ENCODE measurements around the gene CD82.
"Not testable (repeated sequence)": the region's sequence is repeated elsewhere in the genome, so short reads cannot be mapped to it uniquely, and the experiment has no call there.

Gene CD82

DNA sequence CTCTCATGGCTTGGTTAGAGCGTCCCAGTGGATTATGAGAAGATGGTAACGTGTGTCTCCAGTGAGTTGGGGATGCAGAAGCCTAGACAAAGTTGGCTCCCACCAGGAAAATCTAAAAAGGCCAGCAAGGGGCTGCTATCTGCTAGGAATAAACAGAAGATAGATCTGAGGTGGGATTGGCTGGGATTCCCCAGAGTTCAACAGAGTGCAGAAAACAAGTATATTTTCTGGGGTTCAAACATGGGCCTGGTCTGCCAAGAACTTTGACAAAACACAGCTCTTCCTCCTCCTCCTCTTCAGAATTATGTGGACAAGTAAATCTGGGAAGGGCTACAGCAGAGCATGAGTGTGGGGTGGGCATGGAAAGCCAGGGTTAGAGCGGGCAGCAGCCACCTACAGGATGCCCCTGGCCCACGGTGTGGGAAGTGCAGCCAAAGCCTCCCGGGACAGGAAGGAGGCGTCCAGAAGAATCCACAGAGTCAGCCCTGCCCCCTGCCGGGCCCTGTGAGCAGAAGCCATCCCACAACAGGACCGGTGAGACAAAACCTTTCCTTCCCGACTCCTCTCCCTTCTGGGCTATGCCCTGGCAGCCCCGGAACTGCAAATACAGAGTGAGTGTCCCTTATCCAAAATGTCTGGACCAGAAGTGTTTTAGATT lies 67.1 kb downstream of the CD82 start:
- DNase-seq (ENCODE audit: low read depth): no peak

DNA sequence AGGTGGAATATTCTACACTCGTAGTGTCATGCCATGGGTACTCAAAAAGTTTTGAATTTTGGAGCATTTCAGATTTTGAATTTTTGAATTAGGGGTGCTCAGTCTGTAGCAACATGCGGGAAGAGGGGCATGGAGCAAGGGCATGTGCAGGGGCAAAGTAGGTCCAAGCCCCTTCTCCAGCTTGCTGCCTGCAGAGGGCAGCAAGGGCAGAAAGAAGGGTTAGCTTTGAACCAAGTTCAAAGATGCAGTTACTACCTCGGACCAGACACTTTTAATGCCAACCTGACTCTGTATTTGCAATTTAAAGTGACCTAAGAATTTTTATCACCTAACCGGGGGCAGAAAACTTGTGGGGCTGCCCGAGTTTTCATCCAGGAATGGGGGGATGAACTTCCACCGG lies 68.2 kb downstream of the CD82 start:
- no peak for DNase-seq (ENCODE audit: low read depth)

DNA sequence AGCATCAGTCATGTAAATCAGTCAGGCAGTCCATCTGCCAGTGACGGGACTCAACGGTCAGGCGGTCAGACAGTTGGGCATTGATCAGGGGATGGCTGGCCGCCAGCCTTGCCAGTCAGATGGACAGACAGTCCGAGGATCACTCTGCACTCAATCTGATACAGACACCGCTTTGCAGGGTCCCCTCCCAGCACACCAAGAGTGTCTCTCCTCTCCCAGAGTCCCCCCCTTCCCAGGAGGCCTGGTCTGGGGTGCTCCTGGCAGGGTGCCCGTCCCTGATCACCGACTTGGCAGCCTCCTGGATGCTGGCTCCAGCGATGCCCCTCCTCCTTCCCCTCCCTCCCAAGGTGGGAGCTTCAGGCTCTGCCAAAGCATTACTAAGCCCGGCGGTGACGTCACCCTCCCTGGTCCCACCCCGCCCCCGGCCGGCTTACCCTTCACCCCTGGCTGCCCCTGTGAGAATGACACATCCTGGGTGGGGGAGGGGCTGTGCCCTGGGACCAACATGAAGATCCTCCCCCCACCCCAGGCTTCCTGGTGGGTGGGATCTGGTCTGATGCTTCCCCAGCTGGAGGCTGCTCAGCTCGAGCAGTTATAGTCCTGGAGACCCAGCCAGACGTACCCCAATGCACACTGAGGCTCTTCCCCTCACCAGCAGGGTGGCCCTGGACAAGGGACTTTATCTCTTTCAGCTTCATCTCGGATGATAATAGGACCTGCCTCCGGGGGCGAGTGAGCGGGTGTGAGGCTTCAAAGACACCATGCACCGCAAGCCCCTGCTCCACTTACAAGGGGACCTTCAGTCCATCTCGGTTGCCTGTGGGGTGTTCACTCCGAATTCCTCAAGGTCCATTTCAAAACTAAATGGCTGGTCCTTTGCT lies 69.2 kb downstream of the CD82 start:
- DNase-seq (ENCODE audit: low read depth): no peak

DNA sequence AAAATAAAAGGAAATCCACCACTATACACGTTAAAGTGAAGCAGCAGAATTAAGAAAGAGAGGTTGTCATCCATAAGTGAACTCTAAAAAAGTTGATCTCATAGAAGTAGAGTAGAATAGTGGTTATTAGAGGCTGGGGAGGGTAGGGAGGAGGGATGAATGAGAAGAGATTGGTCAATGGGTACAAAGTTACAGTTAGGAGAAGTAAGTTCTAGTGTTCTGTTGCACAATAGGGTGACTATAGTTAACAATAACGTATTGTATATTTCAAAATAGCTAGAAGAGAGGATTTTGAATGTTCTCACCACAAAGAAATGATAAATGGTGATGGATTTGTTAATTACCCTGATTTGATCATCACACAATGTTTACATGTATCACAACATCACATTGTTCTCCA lies 72.0 kb downstream of the CD82 start:
- DNase-seq (ENCODE audit: low read depth): no peak

DNA sequence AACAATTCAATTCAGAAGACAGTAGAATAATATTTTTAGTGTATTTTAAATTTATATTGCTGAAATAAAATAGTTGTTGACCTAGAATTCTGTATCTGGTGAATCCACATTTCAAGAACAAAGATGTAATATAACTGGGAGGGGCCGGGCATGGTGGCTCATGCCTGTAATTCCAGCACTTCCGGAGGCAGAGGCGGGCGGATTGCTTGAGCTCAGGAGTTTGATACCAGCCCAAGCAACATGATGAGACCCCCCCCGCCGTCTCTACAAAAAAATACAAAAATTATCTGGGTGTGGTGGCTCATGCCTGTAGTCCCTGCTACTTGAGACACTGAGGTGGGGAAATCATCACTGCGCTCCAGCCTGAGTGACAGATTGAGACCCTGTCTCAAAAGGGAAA lies 72.6 kb downstream of the CD82 start:
- DNase-seq (ENCODE audit: low read depth): no peak

DNA sequence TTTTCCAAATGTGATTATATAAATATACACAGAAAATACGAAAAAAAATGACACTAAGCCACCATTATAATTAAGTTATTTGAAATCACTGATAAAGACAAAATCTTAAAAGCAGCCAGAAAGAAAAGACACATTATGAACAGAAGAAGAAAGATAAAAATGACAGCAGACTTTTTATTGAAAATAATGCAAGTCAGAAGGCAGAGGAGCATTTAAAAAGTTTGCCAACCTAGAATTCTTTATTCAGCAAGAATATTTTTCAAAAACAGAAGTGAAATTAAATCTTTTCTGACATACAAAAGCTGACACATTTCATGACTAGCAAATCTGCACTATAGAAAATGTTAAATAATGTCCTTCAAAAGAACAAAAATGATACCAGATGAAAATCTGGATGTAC lies 77.8 kb downstream of the CD82 start:
- no peak for DNase-seq (ENCODE audit: low read depth)

DNA sequence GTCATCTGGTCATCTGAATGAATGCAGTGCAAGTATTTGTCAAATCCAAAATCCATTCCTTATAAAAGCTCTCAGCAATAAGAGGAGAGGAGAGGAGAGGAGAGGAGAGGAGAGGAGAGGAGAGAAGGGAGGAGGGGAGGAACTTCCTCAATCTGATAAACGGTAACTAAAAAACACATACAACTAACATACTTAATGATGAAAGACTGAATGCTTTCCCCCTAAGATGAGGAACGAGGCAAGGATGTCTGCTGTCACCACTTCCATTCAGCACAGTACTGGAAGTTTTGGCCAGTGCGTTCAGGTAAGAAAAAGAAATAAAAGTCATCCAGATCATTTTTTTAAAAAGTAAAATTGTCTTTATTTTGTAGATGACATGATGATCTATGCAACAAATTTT lies 80.4 kb downstream of the CD82 start:
- no peak for DNase-seq (ENCODE audit: low read depth)

DNA sequence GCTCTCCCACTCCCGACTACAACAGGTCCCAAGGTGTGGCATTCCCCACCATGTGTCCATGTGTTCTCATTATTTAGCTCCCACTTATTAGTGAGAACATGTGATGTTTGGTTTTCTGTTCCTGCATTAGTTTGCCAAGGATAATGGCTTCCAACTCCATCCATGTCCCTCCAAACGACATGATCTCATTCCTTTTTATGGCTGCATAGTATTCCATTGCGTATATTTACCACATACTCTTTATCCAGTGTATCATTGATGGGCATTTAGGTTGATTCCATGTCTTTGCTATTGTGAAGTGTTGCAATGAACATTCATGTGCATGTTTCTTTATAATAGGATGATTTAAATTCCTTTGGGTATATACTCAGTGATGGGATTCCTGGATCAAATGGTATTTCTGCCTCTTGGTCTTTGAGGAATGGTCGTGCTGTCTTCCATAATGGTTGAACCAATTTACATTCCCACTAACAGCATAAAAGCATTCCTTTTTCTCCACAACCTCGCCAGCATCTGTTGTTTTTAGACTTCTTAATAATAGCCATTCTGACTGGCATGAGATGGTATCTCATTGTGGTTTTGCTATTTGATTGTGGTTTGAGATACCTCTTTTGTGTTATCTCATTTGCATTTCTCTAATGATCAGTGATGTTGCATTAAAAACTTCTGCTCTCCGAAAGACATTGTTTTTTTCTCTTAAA lies 81.9 kb downstream of the CD82 start:
- not testable (repeated sequence) for DNase-seq (ENCODE audit: low read depth)

DNA sequence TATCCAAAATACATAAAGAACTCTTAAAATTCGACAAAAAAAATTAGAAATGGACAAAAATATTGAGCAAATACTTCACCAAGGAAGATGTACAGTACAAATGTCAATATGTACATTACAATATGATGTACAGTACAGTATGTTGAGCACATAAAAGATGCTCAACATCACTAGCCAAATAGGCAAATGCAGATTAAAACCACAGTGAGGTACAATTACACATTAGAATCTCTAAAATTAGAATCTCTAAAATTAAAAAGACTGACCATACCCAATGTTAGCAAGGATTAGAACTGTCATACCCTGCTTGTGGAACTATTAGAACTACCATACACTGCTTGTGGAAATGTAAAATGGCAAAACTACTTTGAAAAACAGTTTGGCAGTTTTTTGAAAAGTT lies 82.6 kb downstream of the CD82 start:
- no peak for DNase-seq (ENCODE audit: low read depth)

DNA sequence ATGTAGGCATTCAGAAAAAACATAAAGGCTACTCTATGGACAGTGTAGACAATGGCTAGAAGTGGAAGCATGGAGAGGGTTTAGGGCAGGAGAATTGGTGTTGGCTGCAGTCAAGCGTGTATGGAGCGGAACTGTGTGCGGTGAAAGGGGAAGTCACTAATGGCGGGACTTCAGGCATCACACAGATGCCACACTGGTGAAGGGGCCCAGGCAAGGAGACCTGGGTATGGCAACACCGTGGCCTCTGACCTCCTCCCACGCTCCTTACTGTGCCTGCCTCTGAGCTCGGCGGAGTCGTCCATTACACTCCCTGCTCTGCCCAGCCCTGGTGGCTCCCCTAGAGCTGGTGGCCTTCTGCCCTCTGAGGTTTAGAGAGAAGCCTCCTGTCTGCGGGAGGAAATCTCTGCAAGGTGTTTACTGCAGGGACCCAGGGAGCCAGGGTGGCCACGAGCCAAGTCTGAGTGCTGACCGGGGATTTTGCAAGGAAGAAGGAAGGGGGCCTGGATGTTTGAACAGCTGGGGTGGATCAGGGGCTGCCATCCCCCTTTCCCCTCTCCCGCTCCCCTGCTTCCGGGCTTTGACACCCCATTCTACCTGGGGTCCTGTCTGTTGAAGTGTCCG lies 86.2 kb downstream of the CD82 start:
- no peak for DNase-seq (ENCODE audit: low read depth)

DNA sequence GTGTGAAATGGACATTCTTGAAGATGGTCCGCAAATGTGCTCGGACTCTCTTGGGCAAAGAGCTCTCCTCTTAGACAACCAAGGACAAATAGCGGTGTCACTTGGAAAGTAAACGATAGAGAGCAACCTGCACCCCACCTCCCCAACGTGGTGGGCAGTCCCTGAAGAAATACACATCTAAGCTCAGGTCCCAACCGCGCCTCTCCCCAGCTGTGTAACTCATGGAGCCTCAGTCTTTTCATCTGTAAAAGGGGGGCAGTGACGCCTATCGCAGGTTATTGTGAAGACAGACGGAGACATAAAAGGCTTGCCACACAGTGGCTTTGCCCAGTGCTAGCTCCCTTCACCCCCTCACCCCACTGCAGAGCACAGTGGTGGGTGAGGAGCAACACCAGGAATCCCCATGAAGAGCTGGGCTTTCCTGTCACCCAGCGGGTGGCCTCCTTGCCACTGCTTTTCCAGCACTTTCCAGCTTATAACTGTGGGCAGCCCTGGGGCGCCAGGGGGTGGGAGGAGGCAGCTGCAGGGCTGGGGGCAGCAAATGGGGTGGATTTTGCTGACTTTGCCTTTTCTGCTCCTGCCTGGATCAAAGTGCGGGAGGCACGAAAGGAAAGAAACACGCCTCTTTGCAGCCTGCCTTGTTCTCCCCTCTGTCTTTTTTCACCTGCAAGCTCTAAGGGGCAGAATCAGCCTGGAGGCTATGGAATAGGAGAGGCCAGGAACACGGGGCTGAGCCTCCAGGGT lies 87.6 kb downstream of the CD82 start:
- no peak for DNase-seq (ENCODE audit: low read depth)

DNA sequence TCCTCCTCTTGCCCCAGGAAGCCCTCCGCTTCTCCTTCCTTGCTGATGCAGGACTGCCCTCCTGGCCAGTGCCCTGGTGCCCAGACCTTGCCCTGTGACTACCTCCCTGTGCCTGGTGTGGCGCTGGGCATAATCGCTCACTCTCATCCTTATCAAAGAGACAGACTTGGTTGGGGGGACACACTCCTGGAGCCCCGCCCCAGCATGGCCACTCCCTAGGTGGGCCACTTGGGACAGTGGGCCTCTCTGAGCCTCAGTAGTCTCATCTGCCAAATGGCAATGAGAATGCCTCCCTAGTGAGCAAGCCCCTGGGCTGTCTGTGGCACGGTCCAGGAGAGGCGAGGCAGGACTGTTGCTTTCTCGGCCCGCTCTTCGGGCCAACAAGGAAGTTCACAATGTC lies 88.6 kb downstream of the CD82 start:
- no peak for DNase-seq (ENCODE audit: low read depth)

DNA sequence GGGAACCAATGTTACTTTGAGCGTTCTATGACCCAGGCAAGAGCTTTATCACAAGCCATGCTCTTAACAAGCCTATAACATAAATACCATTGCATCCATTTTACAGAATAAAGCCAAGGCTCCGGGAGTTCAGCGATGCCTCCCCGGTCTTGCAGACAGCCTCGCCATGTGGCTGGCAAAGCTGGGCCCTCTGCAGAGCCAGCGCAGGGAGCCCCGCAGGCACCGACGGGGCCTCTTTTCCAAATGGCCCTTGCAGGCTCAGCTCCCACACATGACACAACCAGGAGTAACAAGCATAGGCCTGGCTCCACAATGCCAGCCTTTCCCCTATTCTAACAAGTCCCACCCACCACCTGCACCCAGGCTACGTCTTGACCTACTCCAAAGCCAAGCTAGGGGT lies 89.1 kb downstream of the CD82 start:
- no peak for DNase-seq (ENCODE audit: low read depth)

DNA sequence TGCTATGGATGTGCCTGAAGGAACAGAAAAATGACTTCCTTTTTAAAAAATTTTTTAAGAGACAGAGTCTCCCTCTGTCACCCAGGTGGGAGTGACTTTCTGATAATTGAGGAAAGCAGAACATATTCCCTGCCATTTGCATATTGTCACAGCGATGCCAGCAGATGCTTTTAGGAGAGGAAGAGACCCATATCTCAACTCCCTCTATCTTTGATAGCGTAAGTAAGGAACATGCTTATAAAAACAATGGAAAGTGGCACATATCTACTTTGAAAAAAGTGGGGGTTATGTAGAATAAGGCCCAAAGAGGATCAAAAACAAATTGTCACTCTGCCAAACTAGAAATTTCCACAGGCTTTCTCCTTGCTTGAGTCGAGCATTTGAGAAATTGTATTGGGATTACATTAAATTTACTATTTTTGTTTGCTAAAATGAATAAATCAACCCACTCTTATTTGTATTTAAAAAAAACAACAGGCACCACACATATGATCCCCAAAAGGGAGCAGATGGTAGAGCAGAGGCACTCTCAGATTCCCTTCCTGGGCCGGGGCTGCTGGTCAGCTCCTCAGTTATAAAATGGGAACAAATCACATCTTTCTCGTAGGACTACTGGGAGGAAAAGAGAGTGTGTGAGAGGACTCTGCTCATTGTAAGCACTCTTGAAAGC lies 92.5 kb downstream of the CD82 start:
- DNase-seq (ENCODE audit: low read depth): no peak

DNA sequence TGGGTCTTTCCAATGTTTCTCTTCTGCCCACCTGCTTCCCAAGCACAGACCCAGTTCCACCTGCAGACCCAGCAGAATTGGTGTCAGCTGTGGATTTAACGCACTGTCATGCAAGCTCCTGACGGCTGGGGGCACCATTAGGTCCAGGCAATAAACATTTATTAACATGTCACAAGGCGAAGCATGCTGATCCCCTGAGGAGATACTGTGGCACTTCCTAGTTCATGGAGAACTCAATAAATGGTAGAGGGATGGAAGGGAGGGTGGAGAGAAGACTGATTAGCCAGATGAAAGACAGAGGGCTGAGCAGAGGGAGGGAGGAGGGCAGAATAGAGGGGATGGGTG lies 93.0 kb downstream of the CD82 start:
- DNase-seq (ENCODE audit: low read depth): no peak

DNA sequence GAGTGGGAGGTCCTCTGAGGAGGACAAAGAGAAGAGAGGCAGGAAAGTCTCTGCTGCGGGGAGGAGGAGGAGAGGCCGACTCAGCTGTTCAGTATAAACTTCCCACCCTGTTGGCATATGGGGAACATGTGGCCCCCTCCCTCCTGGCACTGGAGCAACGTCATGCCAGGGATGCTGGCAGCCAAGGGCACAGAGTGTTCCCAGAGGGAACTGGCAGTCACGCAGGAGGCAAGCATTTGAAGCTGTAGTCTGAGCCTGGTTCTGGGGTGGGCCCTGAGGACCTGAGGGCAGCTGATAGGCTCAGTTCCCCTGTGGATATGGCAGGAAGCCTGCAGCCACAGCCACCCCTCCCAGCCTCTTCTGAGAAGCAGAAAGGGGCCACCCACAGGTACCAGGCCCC lies 94.2 kb downstream of the CD82 start:
- no peak for DNase-seq (ENCODE audit: low read depth)

DNA sequence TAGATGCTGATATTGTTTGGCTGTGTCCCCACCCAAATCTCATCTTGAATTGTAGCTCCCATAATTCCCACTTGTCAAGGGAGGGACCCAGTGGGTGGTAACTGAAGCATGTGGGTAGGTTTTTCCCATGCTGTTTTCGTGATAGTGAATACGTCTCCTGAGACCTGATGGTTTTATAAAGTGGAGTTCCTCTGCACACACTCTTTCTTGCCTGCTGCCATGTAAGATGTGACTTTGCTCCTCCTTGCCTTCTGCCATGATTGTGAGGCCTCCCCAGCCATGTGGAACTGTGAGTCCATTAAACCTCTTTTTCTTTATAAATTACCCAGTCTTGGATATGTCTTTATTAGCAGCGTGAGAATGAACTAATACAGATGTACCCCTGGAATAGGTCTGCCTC lies 95.1 kb downstream of the CD82 start:
- DNase-seq (ENCODE audit: low read depth): not testable (repeated sequence)

DNA sequence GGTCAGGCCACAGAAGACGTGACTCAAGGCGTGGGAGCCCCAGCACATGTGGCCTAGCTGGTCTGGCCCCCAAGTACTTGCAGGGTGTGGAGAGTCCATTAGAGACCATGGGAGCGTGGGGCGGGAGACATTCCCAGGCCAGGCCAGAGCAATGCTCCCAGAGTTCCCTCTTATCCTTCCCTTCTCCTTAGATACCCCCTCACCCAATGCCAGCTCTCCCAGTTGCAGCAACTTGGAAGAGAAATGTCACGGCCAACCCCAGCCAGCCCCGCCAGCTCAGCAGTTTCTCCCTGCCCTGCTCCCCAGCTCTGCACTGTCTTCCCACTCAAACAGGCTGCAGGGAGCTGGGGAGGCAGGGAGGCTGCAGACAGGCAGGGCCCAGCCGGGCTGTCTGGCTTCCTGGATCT lies 95.9 kb downstream of the CD82 start:
- no peak for DNase-seq (ENCODE audit: low read depth)
